ENCODE results near the gene LLCFC1.

GRCh38 chr7:142917447-142917846 is 21.8 kb upstream of the LLCFC1 start:
- TF ChIP-seq CTCF (IDR thresholded peaks at IDR 0.05; ENCODE audit: poor library complexity) (no peak), EZH2 (IDR thresholded peaks at IDR 0.05; ENCODE audit: borderline replicate concordance) (no peak), EZH2phosphoT487 (IDR thresholded peaks at IDR 0.05; ENCODE audit: low read depth, severe bottlenecking, unreplicated experiment) (no peak)

All from hepatocyte (in vitro differentiated cells).